Activated T-cell treated with anti-CD3 and anti-CD28 coated beads for 48 hours (primary cell): ENCODE data around the gene CFAP298.

Experiments used
- DNase-seq: peaks from one replicate; pipeline ENCODE4 v3.0.0-alpha.2; 2020; ENCODE audit warnings: low read depth

CFAP298 gene

GRCh38 chr21:32599091-32599490 lies 13.1 kb downstream of the CFAP298 start:
- DNase-seq = no peak

GRCh38 chr21:32597205-32597604 lies 15.0 kb downstream of the CFAP298 start:
- DNase-seq = no peak

GRCh38 chr21:32595431-32595830 lies 16.7 kb downstream of the CFAP298 start:
- no peak for DNase-seq

- DNase-seq = no peak
Measured at GRCh38 chr21:32593690-32594089, 18.5 kb downstream of the CFAP298 start.

GRCh38 chr21:32592929-32593502 lies 19.2 kb downstream of the CFAP298 start:
- DNase-seq = no peak

- DNase-seq = no peak
Measured at GRCh38 chr21:32590130-32590529, 22.0 kb downstream of the CFAP298 start.

- DNase-seq = no peak
Measured at GRCh38 chr21:32587651-32588050, 24.5 kb downstream of the CFAP298 start.

- no peak for DNase-seq
Measured at GRCh38 chr21:32587120-32587519, 25.1 kb downstream of the CFAP298 start.

- no peak for DNase-seq
Measured at GRCh38 chr21:32585970-32586369, 26.2 kb downstream of the CFAP298 start.

- DNase-seq = no peak
Measured at GRCh38 chr21:32585042-32585710, 27.0 kb downstream of the CFAP298 start, which contains the start of gene TCP10L. TCP10L (minus strand) TSS chr21:32585523; CDS start chr21:32584304, 1,219 bp downstream.

- DNase-seq = no peak
Measured at GRCh38 chr21:32584472-32584871, 27.7 kb downstream of the CFAP298 start.

GRCh38 chr21:32581732-32582131 lies 30.4 kb downstream of the CFAP298 start:
- no peak for DNase-seq

- no peak for DNase-seq
Measured at GRCh38 chr21:32580949-32581348, 31.2 kb downstream of the CFAP298 start.

- DNase-seq = peak; percentile 13
Measured at GRCh38 chr21:32578107-32578691, 34.0 kb downstream of the CFAP298 start.

GRCh38 chr21:32576011-32576410 lies 36.2 kb downstream of the CFAP298 start:
- no peak for DNase-seq

GRCh38 chr21:32574946-32575925 lies 36.9 kb downstream of the CFAP298 start:
- DNase-seq = no peak

GRCh38 chr21:32572574-32573420 lies 39.4 kb downstream of the CFAP298 start:
- DNase-seq = no peak

- no peak for DNase-seq
Measured at GRCh38 chr21:32570456-32570855, 41.7 kb downstream of the CFAP298 start.

- peak; percentile 72 for DNase-seq
Measured at GRCh38 chr21:32569261-32570230, 42.6 kb downstream of the CFAP298 start.

GRCh38 chr21:32567626-32568025 lies 44.6 kb downstream of the CFAP298 start:
- no peak for DNase-seq
